ENCODE results near the gene RAB34. TPM values are rescaled to one million over a fixed set of nuclear protein-coding genes. Genes with fewer than 3 reads are reported as not detected.
A peak's percentile ranks its signal among the peaks of the same experiment; 100 is the strongest.
"Not testable (repeated sequence)": the region's sequence is repeated elsewhere in the genome, so short reads cannot be mapped to it uniquely, and the experiment has no call there.

Gene RAB34
- total RNA-seq, 1 experiment from 2014 or later = 373 TPM

DNA sequence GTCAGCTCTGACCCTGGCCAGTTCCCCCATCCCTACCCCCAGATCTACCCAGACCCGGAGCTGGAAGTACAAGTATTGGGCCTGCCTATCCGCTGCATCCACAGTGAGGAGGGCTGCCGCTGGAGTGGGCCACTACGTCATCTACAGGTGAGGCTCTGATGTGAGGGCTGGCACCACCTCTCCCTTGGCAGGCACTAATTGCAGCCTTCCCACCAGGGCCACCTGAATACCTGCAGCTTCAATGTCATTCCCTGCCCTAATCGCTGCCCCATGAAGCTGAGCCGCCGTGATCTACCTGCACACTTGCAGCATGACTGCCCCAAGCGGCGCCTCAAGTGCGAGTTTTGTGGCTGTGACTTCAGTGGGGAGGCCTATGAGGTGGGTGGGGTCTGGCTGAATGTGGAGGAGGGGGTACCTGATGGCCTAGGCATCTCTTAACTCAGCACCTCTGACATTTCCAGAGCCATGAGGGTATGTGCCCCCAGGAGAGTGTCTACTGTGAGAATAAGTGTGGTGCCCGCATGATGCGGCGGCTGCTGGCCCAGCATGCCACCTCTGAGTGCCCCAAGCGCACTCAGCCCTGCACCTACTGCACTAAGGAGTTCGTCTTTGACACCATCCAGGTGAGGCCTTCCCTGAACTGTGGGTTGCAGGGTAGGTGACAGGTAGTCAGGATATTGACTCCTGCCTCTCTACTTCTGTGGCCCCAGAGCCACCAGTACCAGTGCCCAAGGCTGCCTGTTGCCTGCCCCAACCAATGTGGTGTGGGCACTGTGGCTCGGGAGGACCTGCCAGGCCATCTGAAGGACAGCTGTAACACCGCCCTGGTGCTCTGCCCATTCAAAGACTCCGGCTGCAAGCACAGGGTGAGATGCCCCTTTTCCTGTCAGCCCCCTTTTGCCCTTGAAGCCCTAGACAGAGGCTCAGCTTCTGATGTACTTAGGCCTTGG lies 30.4 kb upstream of the RAB34 start:
- in situ Hi-C loops (cut with HindIII; ENCODE audit: low sequenced_read_pairs) = no loop called here
- no peak for DNase-seq (ENCODE audit: low spot score)

DNA sequence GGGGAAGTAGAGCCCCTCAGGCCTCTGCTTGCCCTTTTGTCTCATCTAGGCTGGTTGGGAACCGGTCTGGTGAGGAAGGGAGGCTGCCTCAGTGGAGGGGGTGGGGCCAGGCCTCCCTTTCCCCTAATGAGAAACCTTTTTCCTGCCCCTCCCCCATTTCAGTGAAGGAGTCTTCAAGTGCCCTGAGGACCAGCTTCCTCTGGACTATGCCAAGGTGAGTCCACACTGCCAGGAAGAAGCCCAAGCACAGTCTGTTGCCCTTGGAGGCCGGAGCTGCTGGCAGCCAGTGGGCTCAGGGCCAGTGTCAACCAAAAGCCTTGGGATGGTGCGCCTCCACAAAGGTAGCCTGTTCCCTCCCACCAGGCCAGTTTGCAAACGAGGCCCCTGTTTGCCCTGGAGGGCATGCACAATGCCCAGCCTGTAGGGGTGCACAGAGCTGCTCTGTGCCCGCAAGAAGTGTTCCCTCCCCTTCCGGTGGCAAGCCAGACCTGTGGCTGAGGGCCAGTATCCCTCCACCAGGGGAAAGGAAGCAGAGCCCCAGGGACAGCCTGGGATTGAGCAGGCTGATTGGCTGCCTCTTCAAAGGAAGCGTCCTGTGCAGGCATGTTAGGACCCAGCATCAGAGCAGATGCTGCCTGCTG lies 29.5 kb upstream of the RAB34 start:
- in situ Hi-C loops (cut with HindIII; ENCODE audit: low sequenced_read_pairs) = no loop called here
- peak; percentile 78 for DNase-seq (ENCODE audit: low spot score)

- peak; percentile 24 for DNase-seq (ENCODE audit: low spot score)
- in situ Hi-C loops (cut with HindIII; ENCODE audit: low sequenced_read_pairs) = no loop called here
Measured at GRCh38 chr17:28746611-28747050, 29.0 kb upstream of the RAB34 start.

GRCh38 chr17:28745786-28746411 lies 28.2 kb upstream of the RAB34 start:
- no peak for DNase-seq (ENCODE audit: low spot score)
- in situ Hi-C loops (cut with HindIII; ENCODE audit: low sequenced_read_pairs) = no loop called here

DNA sequence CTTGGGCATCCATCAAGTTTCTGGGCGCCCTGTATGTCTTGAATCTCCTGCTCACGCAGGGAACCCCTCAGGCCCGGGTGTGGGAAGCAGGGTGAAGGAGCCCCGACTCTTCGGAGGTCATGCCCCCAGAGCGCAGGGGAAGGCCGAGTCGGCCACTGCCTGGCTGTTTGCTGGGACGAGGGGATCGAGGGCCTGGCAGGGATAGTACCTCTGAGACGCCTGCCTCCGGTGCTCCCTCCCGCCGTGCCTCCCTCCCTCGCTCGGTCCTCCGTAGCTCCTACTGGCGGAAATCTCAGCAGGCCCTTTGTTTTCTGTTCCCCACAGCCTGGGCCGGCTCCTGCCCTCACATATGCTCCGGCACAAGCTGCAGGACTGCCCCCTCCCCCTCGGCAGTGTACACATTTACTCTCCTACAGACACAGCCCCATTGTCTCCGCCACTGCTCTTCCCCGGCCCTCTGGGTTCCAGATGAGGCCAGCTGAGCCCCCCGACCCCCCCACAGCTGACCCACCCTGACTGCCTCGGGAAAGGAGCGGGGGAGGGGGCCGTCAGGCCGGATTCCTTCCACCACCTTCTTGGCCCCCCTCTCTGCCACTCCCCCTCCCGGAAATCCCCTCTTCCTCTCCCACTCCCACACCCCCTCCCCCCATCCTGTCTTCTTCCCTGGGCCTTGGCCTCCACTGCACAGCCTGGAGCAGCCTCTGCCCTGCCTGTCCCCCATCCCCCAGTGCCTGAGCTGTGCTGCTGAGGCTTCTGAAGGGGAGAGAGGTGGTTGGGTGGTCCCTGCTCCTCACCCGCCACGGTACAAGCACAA lies 27.5 kb upstream of the RAB34 start:
- DNase-seq (ENCODE audit: low spot score) = peak; percentile 68
- in situ Hi-C loops (cut with HindIII; ENCODE audit: low sequenced_read_pairs) = no loop called here

- in situ Hi-C loops (cut with HindIII; ENCODE audit: low sequenced_read_pairs) = no loop called here
Measured at GRCh38 chr17:28744104-28744971, 26.7 kb upstream of the RAB34 start.

DNA sequence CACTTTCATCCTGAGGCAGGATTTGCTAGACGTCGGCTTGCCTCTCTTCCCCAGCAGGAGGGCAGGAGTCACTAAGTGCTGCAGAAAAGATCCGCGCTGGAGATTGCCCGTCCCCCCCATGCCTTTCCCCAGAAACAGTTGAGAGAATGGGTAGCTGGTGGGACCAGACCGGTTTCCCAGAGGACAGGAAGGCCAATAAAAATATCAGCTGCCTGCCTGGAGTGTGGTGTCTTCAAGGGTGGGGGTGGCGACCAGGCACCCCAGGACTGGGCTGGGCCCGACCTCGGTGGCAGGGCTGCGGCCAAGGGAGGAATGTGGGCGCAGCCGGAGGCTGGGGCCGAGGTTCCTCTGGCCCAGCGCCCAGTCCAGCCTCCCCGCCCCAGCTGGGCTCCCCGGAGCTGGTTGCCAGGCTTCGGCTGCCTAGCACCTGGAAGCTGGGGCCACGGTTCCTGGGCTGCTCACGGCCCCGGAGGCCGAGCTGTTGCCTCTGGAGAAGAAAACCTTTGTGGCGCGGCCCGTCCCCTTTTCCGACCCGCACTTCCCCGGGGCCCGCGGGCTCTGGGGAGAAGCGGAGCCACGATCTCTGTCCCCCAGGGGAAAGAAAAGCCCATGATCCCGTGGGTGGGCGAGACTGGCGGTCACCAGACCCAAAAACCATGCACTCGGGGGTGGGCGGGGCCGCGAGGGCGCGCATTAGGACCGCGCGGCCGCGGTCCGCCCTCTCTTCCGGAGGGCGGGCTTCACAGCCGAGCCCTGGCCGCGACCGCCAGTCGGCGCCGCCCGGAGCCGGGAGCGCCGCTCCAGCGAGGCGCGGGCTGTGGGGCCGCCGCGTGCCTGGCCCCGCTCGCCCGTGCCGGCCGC lies 25.8 kb upstream of the RAB34 start, which contains the start of gene TRAF4:
Gene TRAF4 (plus strand): TSS at position 769 of the 861 bp plus-strand sequence. CDS start 102 bp downstream, outside the sequence.
- in situ Hi-C loops (cut with HindIII; ENCODE audit: low sequenced_read_pairs) = no loop called here
- DNase-seq (ENCODE audit: low spot score) = peak; percentile 78

More at GRCh38 chr17:28744104-28744971, 26.7 kb upstream of the RAB34 start:
- DNase-seq (ENCODE audit: low spot score) = no peak

DNA sequence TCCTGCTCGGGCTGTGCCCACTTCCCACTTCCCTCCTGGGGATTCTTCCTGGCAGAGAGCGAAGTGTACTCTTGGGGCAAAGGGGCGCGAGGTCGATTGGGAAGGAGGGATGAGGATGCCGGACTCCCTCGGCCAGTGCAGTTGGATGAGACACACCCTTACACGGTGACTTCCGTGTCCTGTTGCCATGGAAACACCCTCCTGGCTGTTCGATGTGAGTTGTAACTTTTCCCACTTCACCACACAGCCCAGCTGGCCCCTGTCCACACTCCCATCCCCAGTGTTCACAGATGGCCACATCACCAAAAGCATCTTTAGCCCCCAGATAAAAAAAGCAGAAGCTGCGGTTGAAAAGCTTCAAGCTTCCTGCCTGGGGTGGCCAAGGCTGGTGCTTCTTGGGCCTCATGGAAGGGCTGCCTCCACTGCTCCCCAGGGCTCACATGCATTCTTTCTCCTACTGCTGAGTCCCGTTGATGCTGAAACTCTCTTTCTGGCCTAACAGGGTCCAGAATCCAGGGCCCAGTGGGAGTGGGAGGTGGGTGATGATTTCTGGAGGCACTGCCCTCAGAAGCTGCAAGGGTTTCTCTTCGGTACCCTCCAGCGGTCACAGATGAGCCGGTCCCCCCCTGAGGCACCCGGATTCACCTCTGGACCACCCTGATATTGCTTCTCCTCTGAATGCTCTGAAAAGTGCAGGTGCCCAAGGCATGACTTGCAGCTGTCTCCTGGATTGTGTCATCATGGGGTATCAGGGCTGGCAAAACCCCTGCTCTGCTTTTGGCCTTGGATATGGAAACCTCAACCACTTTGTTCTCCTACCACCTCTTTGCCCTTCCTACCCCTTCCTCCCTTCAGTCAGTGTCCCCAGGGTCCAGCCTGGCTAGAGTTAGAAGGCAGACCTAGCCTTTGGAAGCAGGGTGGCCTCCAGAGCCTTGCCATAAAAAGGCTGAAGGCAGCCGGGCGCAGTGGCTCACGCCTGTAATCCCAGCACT lies 24.0 kb upstream of the RAB34 start:
- no peak for DNase-seq (ENCODE audit: low spot score)
- in situ Hi-C loops (cut with HindIII; ENCODE audit: low sequenced_read_pairs) = no loop called here

DNA sequence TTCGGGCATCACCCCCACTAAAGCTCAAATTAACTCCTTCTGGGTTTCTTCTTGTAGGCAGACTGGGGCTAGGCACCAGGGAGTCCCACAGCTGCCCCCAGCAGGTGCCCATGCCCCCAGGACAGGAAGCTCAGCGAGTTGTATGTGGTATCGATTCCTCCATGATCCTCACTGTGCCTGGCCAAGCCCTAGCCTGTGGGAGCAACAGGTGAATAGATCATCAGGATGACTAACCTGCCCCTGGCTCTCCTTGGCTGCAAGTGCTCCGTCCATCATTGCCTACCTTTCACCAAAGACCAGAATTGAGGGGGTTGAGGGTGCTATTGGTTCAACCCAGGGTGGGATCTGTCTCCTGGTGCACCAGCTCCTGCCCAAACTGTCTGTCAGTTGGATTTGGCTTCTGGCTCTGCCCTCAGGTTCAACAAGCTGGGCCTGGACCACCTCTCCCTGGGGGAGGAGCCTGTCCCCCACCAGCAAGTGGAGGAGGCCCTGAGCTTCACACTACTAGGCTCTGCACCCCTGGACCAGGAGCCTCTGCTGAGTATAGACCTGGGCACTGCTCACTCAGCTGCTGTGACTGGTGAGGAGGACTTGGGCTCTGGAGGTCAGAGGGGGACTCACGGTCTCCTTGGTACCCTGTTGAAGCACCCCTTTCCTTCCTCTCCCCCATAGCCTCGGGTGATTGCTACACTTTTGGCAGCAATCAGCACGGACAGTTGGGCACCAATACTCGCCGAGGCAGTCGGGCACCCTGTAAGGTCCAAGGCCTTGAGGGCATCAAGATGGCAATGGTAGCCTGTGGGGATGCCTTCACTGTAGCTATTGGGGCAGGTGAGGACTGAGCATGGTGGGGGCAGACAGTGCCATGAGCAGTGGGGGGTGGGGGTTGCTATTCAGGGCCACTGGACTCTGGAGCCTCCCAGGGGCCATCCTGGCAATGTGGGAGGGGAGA lies 23.0 kb upstream of the RAB34 start:
- in situ Hi-C loops (cut with HindIII; ENCODE audit: low sequenced_read_pairs) = no loop called here
- DNase-seq (ENCODE audit: low spot score) = no peak

- DNase-seq (ENCODE audit: low spot score) = no peak
- in situ Hi-C loops (cut with HindIII; ENCODE audit: low sequenced_read_pairs) = no loop called here
Measured at GRCh38 chr17:28738680-28739384, 21.2 kb upstream of the RAB34 start.

DNA sequence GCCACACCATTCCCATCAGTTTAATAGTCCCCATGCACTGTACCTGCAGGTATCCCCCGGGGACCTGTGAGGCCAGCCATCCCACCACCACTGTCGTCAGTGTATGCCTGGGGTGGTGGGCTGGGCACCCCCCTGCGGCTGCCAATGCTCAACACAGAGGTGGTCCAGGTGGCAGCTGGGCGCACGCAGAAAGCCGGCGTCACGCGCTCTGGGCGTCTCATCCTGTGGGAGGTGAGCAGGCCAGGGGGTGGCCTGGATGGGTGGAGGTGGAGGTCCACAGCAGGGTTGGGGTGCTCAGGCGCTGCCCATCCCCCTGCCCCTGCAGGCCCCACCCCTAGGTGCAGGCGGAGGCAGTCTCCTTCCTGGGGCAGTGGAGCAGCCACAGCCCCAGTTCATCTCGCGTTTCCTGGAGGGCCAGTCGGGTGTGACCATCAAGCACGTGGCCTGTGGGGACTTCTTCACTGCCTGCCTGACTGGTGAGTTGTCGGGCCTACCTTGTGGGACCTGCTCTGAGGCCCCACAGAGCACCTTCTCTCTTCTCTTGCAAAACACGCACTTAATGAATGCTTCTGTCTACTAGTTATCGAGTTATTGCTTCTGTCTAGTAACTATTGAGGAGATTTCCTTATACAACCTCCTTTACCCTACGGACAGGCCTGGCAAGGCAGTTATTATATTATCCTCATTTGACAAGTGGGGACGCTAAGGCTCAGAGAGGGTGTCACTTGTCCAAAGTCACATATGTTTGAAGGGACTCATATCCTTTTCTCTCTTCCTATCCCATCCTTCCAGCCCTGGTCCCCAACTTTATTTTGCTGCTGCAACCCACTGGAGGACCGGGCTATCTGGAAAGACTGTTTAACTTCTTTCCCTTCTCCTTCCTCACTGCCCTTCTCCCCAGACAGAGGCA lies 20.4 kb upstream of the RAB34 start:
- in situ Hi-C loops (cut with HindIII; ENCODE audit: low sequenced_read_pairs) = no loop called here
- no peak for DNase-seq (ENCODE audit: low spot score)

DNA sequence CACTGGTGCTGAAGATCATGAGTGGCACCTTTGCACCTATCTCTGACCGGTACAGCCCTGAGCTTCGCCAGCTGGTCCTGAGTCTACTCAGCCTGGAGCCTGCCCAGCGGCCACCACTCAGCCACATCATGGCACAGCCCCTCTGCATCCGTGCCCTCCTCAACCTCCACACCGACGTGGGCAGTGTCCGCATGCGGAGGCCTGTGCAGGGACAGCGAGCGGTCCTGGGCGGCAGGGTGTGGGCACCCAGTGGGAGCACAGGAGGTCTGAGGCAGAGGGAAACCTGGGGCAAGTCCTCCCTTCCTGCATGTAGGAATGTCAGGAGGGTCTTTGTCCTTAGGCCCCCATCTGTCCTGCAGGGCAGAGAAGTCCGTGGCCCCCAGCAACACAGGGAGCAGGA lies 19.6 kb upstream of the RAB34 start:
- DNase-seq (ENCODE audit: low spot score) = no peak
- in situ Hi-C loops (cut with HindIII; ENCODE audit: low sequenced_read_pairs) = no loop called here

DNA sequence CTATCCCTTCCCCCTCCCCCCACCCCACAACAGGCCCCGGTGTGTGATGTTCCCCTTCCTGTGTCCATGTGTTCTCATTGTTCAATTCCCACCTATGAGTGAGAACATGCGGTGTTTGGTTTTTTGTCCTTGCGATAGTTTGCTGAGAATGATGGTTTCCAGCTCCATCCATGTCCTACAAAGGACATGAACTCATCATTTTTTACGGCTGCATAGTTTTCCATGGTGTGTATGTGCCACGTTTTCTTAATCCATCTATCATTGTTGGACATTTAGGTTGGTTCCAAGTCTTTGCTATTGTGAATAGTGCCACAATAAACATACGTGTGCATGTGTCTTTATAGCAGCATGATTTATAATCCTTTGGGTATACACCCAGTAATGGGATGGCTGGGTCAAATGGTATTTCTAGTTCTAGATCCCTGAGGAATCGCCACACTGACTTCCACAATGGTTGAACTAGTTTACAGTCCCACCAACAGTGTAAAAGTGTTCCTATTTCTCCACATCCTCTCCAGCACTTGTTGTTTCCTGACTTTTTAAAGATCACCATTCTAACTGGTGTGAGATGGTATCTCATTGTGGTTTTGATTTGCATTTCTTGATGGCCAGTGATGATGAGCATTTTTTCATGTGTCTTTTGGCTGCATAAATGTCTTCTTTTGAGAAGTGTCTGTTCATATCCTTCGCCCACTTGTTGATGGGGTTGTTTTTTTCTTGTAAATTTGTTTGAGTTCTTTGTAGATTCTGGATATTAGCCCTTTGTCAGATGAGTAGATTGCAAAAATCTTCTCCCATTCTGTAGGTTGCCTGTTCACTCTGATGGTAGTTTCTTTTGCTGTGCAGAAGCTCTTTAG lies 18.5 kb upstream of the RAB34 start:
- DNase-seq (ENCODE audit: low spot score); in situ Hi-C loops (cut with HindIII; ENCODE audit: low sequenced_read_pairs): not testable (repeated sequence)

All from G401 (cell line).